Body of pancreas (tissue), 4 donors: ENCODE data around the gene PIGM. TPM values are rescaled to one million over a fixed set of nuclear protein-coding genes. Genes with fewer than 3 reads are reported as not detected.

ENCODE experiments used
- ATAC-seq: fragments of 150-250 bp; one replicate; pipeline ENCODE4 v1.9.1; 2016
- DNase-seq, 4 donors: peaks; one replicate each; pipeline ENCODE4 v3.0.0-alpha.2; 2019
- H3K27ac ChIP-seq, 4 donors: fragments of 200-600 bp; sonication (generic); 1 replicate in 3 of 4; 2 replicates in 1 of 4; pipeline versions ENCODE4 v1.5.1 to v1.6.1; 2016 to 2019; ENCODE audit warnings: mild to moderate bottlenecking in 1 of 4, mixed read lengths in 1 of 4, moderate library complexity in 1 of 4
- H3K27me3 ChIP-seq, 2 donors: fragments of 200-600 bp; sonication (generic); one replicate each; pipeline ENCODE4 v1.6.0; 2016; ENCODE audit warnings: mild to moderate bottlenecking in 1 of 2
- H3K36me3 ChIP-seq, 2 donors: fragments of 200-600 bp; sonication (generic); replicated peaks in 1 of 2; 2 replicates each; pipeline ENCODE4 v1.5.1; 2016; ENCODE audit warnings: low read depth in 2 of 2; ENCODE audit not compliant: insufficient read depth in 1 of 2
- H3K4me1 ChIP-seq: fragments of 200-600 bp; sonication (generic); one replicate; pipeline ENCODE4 v1.6.0; 2016
- H3K4me3 ChIP-seq, 2 donors: fragments of 200-600 bp; sonication (generic); 1 replicate in 1 of 2; 2 replicates in 1 of 2; pipeline ENCODE4 v1.5.1; 2016 to 2019
- H3K9me3 ChIP-seq, 3 donors: fragments of 200-600 bp; sonication (generic); 1 replicate in 2 of 3; 2 replicates in 1 of 3; pipeline ENCODE4 v1.5.1; 2016
- POLR2A ChIP-seq, 3 donors: fragments of 450-650 bp; IDR thresholded peaks; one replicate each; pipeline ENCODE4 v1.6.1; 2016; ENCODE audit warnings: antibody characterized with exemption in 3 of 3, mild to moderate bottlenecking in 2 of 3
- WGBS, 2 donors: methylation state at CpG; one replicate each; pipeline ENCODE4 v1.1.5; 2017; 5-methylcytosine and 5-hydroxymethylcytosine counted together
- intact Hi-C: fragments of 100-400 bp; cut with DNase I; formaldehyde crosslinking; loops from one replicate; pipeline ENCODE4 v1.15.1; 2023
- total RNA-seq, 2 donors: library from RNA; depleted of rRNA; stranded (reverse); fragments of >200 nt; gene quantifications; one replicate each; pipeline ENCODE4 v1.1.0, GENCODE V29; 2016
- TF ChIP-seq, protein P1 (sequence below), 7 experiments: fragments of 450-650 bp in 4 of 7; fragments of 200-600 bp in 3 of 7; sonication (generic) in 3 of 7; IDR thresholded peaks; one replicate each; pipeline ENCODE4 v1.5.1; 2016 to 2019; ENCODE audit warnings: antibody characterized with exemption in 7 of 7

PIGM gene
- total RNA-seq, 2 donors from 2014 or later, result 4.9 to 7.8 TPM

DNA sequence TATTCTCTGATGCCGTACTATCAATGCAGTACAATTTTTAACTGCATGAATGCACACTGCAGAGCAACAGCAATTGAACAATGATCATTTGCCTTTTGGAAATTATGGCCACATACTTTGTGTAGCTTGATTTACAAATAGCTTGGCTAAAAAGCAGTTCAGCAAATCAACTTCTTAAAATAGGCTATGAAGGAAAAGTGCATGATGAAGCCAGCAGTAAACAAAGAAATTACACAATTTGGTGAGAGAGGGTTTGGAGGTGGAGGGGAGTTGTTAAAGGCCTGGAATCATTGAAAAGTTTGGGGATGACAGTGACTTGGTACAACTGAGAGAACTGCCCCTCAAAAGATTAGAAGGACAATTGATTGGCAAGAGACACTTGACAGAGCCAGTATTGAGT is 6.5 kb downstream of the PIGM start:
- no peak for ATAC-seq
- H3K36me3 ChIP-seq, result no peaks in the 10 kb centered on the region
- H3K4me1 ChIP-seq, result peaks cover 15% of the 10 kb centered on the region
- no peak for DNase-seq
- no peaks in the 10 kb centered on the region for H3K27me3 ChIP-seq
- 78 to 88% methylated on average over 1 of the region's 1 CpG for WGBS, 2 donors
- no peak overlapping the region for H3K4me3 ChIP-seq
- no peaks in the 10 kb centered on the region for H3K9me3 ChIP-seq
- TF ChIP-seq POLR2A (IDR thresholded peaks at IDR 0.05), result no peak
- TF ChIP-seq, protein P1, sequence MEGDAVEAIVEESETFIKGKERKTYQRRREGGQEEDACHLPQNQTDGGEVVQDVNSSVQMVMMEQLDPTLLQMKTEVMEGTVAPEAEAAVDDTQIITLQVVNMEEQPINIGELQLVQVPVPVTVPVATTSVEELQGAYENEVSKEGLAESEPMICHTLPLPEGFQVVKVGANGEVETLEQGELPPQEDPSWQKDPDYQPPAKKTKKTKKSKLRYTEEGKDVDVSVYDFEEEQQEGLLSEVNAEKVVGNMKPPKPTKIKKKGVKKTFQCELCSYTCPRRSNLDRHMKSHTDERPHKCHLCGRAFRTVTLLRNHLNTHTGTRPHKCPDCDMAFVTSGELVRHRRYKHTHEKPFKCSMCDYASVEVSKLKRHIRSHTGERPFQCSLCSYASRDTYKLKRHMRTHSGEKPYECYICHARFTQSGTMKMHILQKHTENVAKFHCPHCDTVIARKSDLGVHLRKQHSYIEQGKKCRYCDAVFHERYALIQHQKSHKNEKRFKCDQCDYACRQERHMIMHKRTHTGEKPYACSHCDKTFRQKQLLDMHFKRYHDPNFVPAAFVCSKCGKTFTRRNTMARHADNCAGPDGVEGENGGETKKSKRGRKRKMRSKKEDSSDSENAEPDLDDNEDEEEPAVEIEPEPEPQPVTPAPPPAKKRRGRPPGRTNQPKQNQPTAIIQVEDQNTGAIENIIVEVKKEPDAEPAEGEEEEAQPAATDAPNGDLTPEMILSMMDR (IDR thresholded peaks at IDR 0.05), result no peak
- intact Hi-C loops, result no loop called here
- no peak overlapping the region for H3K27ac ChIP-seq

DNA sequence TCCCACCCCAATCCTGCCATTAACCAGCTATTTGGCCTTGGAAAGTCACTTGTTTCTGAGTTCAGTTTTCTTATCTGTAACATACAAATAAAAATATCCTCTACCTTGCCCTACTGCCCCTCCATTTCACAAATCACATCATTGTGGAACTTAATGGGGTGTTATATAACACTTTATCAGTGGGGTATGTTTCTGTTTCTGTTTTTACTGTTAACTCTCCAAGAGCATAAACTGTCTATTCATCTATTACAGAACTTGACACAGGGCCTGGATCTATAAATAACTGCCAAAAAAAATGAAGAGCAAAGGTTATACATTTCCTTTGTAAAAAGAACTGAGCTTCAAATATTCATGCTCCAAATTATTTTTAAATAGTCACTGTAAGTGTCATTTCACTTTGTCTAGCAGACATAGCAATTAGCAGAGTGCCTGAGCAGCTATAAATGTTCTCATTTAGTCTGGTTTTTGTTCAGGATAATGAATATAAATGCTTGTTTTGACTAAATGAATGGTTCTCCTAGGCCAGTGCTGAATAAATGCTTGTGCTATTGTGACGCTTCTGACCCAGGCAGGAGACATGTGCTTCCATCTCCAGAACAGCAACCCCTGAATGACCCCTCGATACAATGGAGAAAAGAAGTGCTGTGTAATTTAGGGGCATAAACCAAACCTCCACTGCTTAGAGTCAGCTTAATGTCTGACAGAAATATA is 7.4 kb downstream of the PIGM start:
- intact Hi-C loops, result no loop called here
- Histone ChIP-seq H3K4me1 (peaks cover 8% of the 10 kb centered on the region), H3K36me3 (no peaks in the 10 kb centered on the region), H3K4me3 (no peak overlapping the region), H3K9me3 (no peaks in the 10 kb centered on the region), H3K27me3 (no peaks in the 10 kb centered on the region), H3K27ac (no peak overlapping the region)
- no peak for TF ChIP-seq POLR2A (IDR thresholded peaks at IDR 0.05)
- TF ChIP-seq, protein P1 (IDR thresholded peaks at IDR 0.05), result no peak
- no peak for ATAC-seq
- WGBS, 2 donors, result 75 to 76% methylated on average over 2 of the region's 2 CpGs
- DNase-seq, result no peak

DNA sequence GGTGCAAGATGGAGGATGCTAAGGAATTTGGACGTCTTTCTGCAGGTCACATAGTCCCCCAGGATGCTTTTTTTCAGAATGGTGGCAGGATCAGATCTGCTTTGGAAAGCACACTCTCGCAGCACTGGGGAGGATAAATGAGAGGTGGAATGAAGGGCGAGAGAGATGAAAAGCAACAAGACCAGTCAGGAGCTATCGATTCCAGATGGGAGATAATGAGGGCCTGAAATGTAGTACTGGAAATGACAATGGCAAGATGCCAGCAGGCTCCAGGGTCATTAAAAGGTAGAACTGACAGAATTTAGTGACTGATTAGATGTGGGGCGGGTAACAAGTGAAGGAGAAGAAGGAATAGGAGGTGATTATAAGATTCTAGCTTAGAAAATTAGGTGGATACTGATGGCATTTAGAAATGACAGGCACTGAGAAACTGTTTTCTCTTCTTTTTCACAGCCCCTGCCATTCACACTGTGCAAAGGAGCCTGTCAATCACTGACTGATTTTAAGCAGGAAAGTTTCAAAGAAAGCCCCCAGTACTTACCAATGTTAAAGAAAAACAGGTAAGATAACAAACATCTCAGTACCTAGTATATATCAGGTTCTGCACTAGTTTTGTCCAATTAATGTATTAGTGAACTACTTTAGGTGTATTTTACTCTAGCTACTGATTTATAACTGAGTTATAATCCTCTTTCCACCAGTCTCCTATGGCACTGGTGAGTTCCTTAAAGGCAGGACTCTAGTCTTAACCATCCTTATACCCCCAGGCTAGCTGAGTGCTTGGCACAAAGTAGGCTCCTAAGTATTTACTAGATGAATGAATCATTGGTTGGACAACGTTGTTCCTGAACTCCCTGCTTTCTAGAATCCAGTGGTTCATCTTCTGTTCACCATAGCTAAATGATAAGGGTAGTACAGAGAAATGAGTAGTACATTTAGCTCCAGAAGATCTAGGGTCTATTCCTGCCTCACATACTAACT is 9.2 kb downstream of the PIGM start:
- DNase-seq (no peak), ATAC-seq (no peak)
- Histone ChIP-seq H3K36me3 (no peaks in the 10 kb centered on the region), H3K27me3 (no peaks in the 10 kb centered on the region), H3K9me3 (no peaks in the 10 kb centered on the region), H3K4me3 (no peak overlapping the region), H3K4me1 (no peaks in the 10 kb centered on the region), H3K27ac (no peak overlapping the region)
- intact Hi-C loops, result no loop called here
- TF ChIP-seq, protein P1 (IDR thresholded peaks at IDR 0.05), result no peak
- 25 to 26% methylated on average over 6 of the region's 6 CpGs for WGBS, 2 donors

DNA sequence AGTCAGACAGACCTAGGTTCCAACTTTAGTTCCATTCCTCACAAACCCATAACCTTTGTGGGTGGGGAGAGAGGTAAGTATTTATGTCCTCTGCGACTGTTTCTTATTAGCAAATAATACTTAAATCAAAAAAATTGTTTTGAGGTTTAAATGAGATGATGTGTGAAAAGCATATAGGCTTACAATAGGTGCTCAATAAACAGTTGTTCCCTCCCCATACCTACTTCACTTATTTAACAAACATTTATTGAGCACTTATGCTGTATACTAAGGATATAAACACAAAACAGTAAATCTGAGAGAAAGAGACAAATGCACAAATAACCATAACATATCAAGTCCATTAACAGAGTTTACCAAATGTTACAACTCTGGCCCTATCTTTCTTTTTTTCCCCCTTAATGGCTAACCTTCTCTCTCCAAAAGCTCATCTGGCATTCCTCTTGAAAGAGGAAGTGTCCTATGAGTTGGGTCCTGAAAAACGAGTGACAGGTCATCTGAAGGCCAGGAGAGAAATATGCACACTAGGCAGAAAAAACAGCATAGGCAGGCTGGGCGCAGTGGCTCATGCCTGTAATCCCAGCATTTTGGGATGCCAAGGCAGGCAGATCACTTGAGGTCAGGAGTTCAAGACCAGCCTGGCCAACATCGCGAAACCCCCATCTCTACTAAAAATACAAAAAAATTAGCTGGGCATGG is 10.3 kb downstream of the PIGM start:
- H3K36me3 ChIP-seq, result no peaks in the 10 kb centered on the region
- ATAC-seq (no peak), DNase-seq (no peak)
- 69 to 80% methylated on average over 5 of the region's 5 CpGs for WGBS, 2 donors
- no peaks in the 10 kb centered on the region for H3K4me1 ChIP-seq
- no peaks in the 10 kb centered on the region for H3K27me3 ChIP-seq
- no peaks in the 10 kb centered on the region for H3K9me3 ChIP-seq
- no peak overlapping the region for H3K27ac ChIP-seq
- H3K4me3 ChIP-seq, result no peak overlapping the region
- TF ChIP-seq, protein P1 (IDR thresholded peaks at IDR 0.05), result no peak
- TF ChIP-seq POLR2A (IDR thresholded peaks at IDR 0.05), result no peak
- intact Hi-C loops, result no loop called here
